B cell (primary cell): Measurements from ENCODE around the gene HAGH. TPM values are rescaled to one million over a fixed set of nuclear protein-coding genes. Genes with fewer than 3 reads are reported as not detected.

ENCODE experiments used
- ATAC-seq: fragments of 200-7000 bp; cut with Tn5 transposase; one replicate; pipeline ENCODE4 v1.10.0; 2021; ENCODE audit warnings: low read depth, mild to moderate bottlenecking, moderate number of reproducible peaks, moderate library complexity
- CTCF ChIA-PET: fragments of 350-600 bp; sonication (Branson Sonifier 250); formaldehyde crosslinking; loops from one replicate; lab custom pipeline; 2021; ENCODE audit warnings: antibody characterized with exemption, inconsistent platforms; lab: Charles Lee
- POLR2A ChIA-PET: fragments of 350-600 bp; sonication (Branson Sonifier 250); formaldehyde crosslinking; loops from one replicate; lab custom pipeline; 2021; ENCODE audit warnings: antibody characterized with exemption; lab: Charles Lee
- DNase-seq: peaks from one replicate; pipeline ENCODE4 v3.0.0; 2013
- H2AFZ ChIP-seq: 2 replicates; pipeline ENCODE4 v1.6.1; 2012; ENCODE audit warnings: mild to moderate bottlenecking, low read depth, low read length; ENCODE audit not compliant: insufficient read depth, poor library complexity, severe bottlenecking
- H3K27ac ChIP-seq, 2 donors: 1 replicate in 1 of 2; 2 replicates in 1 of 2; pipeline ENCODE4 v1.5.1; 2012 to 2013; ENCODE audit warnings: low read length in 2 of 2, mild to moderate bottlenecking in 2 of 2, moderate library complexity in 1 of 2
- H3K27me3 ChIP-seq, 4 experiments: fragments of 200-600 bp in 1 of 4; sonication (generic) in 1 of 4; replicated peaks in 1 of 4; 1 replicate in 2 of 4; 2 replicates in 2 of 4; pipeline versions ENCODE4 v1.6.1 to v1.7.0; 2013 to 2016; ENCODE audit warnings: low read length in 3 of 4, mild to moderate bottlenecking in 2 of 4, mixed read lengths in 1 of 4, moderate library complexity in 1 of 4; ENCODE audit not compliant: insufficient read depth in 4 of 4, control insufficient read depth in 3 of 4; ENCODE audit errors: control extremely low read depth in 1 of 4
- H3K36me3 ChIP-seq, 2 experiments: replicated peaks in 1 of 2; 1 replicate in 1 of 2; 2 replicates in 1 of 2; pipeline versions ENCODE4 v1.6.1 to v1.7.1; 2013; ENCODE audit warnings: low read length in 1 of 2; ENCODE audit not compliant: insufficient read depth in 2 of 2, control insufficient read depth in 1 of 2; ENCODE audit errors: control extremely low read depth in 1 of 2, extremely low read depth in 1 of 2
- H3K4me1 ChIP-seq, 2 donors: fragments of 200-600 bp in 1 of 2; sonication (generic) in 1 of 2; 1 replicate in 1 of 2; 2 replicates in 1 of 2; pipeline versions ENCODE4 v1.5.1 to v1.6.1; 2013 to 2017; ENCODE audit warnings: low read length in 2 of 2; ENCODE audit not compliant: control insufficient read depth in 2 of 2, insufficient read depth in 2 of 2
- H3K4me2 ChIP-seq: replicated peaks from 2 replicates; pipeline ENCODE3; 2012; ENCODE audit warnings: mild to moderate bottlenecking, low read depth, low read length; ENCODE audit not compliant: poor library complexity, severe bottlenecking
- H3K4me3 ChIP-seq, 5 experiments: fragments of 200-600 bp in 1 of 5; sonication (generic) in 1 of 5; 1 replicate in 3 of 5; 2 replicates in 2 of 5; pipeline versions ENCODE4 v1.5.1 to v1.7.0; 2011 to 2016; ENCODE audit warnings: low read length in 4 of 5, mild to moderate bottlenecking in 4 of 5, low read depth in 2 of 5, control low read depth in 1 of 5, moderate library complexity in 1 of 5; ENCODE audit not compliant: insufficient read depth in 1 of 5; ENCODE audit errors: control extremely low read depth in 1 of 5, extremely low read depth in 1 of 5
- H3K79me2 ChIP-seq: fragments of 200-600 bp; sonication (generic); one replicate; pipeline ENCODE4 v1.6.0; 2016; ENCODE audit warnings: low read length; ENCODE audit not compliant: control insufficient read depth, insufficient read depth
- H3K9ac ChIP-seq: fragments of 200-600 bp; sonication (generic); 2 replicates; pipeline ENCODE4 v1.6.1; 2017; ENCODE audit warnings: mild to moderate bottlenecking, low read length, moderate library complexity
- H3K9me3 ChIP-seq, 3 donors: one replicate each; pipeline versions ENCODE4 v1.6.1 to v1.7.1; 2013; ENCODE audit warnings: low read length in 2 of 3; ENCODE audit not compliant: control insufficient read depth in 2 of 3, insufficient read depth in 1 of 3; ENCODE audit errors: control extremely low read depth in 1 of 3
- H4K20me1 ChIP-seq: 2 replicates; pipeline ENCODE4 v1.6.0; 2012; ENCODE audit warnings: mild to moderate bottlenecking, low read length; ENCODE audit not compliant: insufficient read depth, control insufficient read depth, poor library complexity, severe bottlenecking
- H3K27ac Mint-ChIP-seq: one replicate; pipeline ENCODE4 v1.8.0; 2021; ENCODE audit warnings: mixed read lengths
- H3K27me3 Mint-ChIP-seq: one replicate; pipeline ENCODE4 v1.8.0; 2021; ENCODE audit warnings: mixed read lengths
- H3K4me1 Mint-ChIP-seq: one replicate; pipeline ENCODE4 v1.8.0; 2021; ENCODE audit warnings: mixed read lengths
- H3K4me3 Mint-ChIP-seq: one replicate; pipeline ENCODE4 v1.8.0; 2021; ENCODE audit warnings: mixed read lengths
- H3K9me3 Mint-ChIP-seq: one replicate; pipeline ENCODE4 v1.8.0; 2022; ENCODE audit warnings: mixed read lengths; ENCODE audit not compliant: insufficient read depth
- CTCF ChIP-seq: fragments of 200-600 bp; IDR thresholded peaks from one replicate; pipeline ENCODE4 v1.8.0; 2022; ENCODE audit warnings: antibody characterized with exemption, mild to moderate bottlenecking
- EZH2 ChIP-seq: IDR thresholded peaks from 2 replicates; pipeline ENCODE4 v1.6.1; 2012; ENCODE audit warnings: borderline replicate concordance, low read depth, mild to moderate bottlenecking, moderate library complexity, low read length; ENCODE audit not compliant: insufficient read depth, poor library complexity, severe bottlenecking
- WGBS: methylation state at CpG from one replicate; pipeline ENCODE4 v1.1.5; 2013; ENCODE audit warnings: missing lambda C conversion rate; ENCODE audit not compliant: insufficient coverage; 5-methylcytosine and 5-hydroxymethylcytosine counted together
- intact Hi-C: fragments of 100-400 bp; cut with micrococcal nuclease; formaldehyde crosslinking; loops from one replicate; pipeline ENCODE4 v1.10.0; 2022
- polyA plus RNA-seq: library from polyadenylated mRNA; depleted of rRNA; stranded (reverse); fragments of >200 nt; gene quantifications from 2 replicates; pipeline ENCODE4 v1.2.3, GENCODE V29; 2012
- total RNA-seq, 2 donors: library from RNA; stranded (reverse); fragments of 120-200 nt in 1 of 2; gene quantifications; 1 replicate in 1 of 2; 2 replicates in 1 of 2; pipeline versions ENCODE4 v1.2.3 to v1.2.4, GENCODE V29; 2013 to 2022

Gene HAGH
- total and polyA plus RNA-seq, 2 donors (not counting 1 experiment from before 2014, with no cell fraction given): 50.6 to 74.2 TPM

GRCh38 chr16:1761751-1762150, 64.9 kb downstream of the HAGH start:
- TF ChIP-seq EZH2 (no peak), CTCF (no peak)
- Histone ChIP-seq H3K9me3 (peaks cover 0 to 4% (median 0%) of the 10 kb centered on the region in 3 donors), H3K4me1 (no peaks in the 10 kb centered on the region), H3K79me2 (no peaks in the 10 kb centered on the region), H3K9ac (no peak overlapping the region), H3K4me3 (no peak overlapping the region), H4K20me1 (peaks cover 4% of the 10 kb centered on the region), H3K27me3 (no peaks in the 10 kb centered on the region), H3K4me2 (no peak overlapping the region), H3K27ac (no peak overlapping the region), H3K36me3 (peaks cover 0 to 71% of the 10 kb centered on the region in 2 experiments), H2AFZ (no peak overlapping the region)
- no peak for ATAC-seq
- ChIA-PET CTCF (no interaction called here), POLR2A (no interaction called here)
- no peak for DNase-seq
- 97% methylated on average over 13 of the region's 15 CpGs for WGBS
- Mint-ChIP-seq H3K27ac (no peak overlapping the region), H3K9me3 (no peaks in the 10 kb centered on the region), H3K27me3 (no peaks in the 10 kb centered on the region), H3K4me1 (no peaks in the 10 kb centered on the region), H3K4me3 (no peak overlapping the region)
- intact Hi-C loops: no loop called here

DNA sequence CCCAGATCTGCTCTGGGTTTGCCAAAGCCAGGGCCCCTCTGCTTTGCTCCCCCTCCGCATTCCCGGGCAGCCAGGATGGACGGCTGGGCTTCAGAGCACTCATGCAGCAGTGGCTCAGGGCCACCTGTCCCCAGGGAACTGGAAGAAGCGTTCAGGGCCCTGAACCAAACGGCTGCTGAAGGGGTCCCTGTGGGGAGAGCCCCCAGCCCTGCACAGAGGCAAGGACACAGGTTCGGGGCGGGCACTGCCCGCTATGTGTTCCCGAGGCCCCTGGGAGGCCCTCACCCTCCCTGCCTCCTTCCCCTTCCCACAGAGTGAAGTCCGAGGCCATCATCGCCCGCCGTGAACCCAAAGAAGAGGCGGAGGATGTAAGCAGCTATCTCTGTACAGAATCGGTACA, 65.7 kb downstream of the HAGH start:
- ChIA-PET POLR2A (interaction anchor here (0.6 to 0.8 kb wide), 2 partner anchors 9 to 49 kb away, joined by 3 to 9 read pairs; no protein-coding TSS in a partner anchor), CTCF (no interaction called here)
- Histone ChIP-seq H3K9ac (no peak overlapping the region), H3K9me3 (peaks cover 0 to 4% (median 0%) of the 10 kb centered on the region in 3 donors), H3K27me3 (no peaks in the 10 kb centered on the region), H2AFZ (no peak overlapping the region), H3K79me2 (no peaks in the 10 kb centered on the region), H4K20me1 (peaks cover 7% of the 10 kb centered on the region), H3K4me2 (no peak overlapping the region), H3K27ac (no peak overlapping the region), H3K36me3 (peaks cover 0 to 65% of the 10 kb centered on the region in 2 experiments), H3K4me1 (no peaks in the 10 kb centered on the region), H3K4me3 (no peak overlapping the region)
- TF ChIP-seq EZH2: no peak
- no peak for TF ChIP-seq CTCF
- H3K4me1 Mint-ChIP-seq: no peaks in the 10 kb centered on the region
- 99% methylated on average over 15 of the region's 15 CpGs for WGBS
- DNase-seq (no peak), ATAC-seq (no peak)
- no peak overlapping the region for H3K4me3 Mint-ChIP-seq
- no peaks in the 10 kb centered on the region for H3K27me3 Mint-ChIP-seq
- H3K9me3 Mint-ChIP-seq: no peaks in the 10 kb centered on the region
- intact Hi-C loops: no loop called here
- no peak overlapping the region for H3K27ac Mint-ChIP-seq
